ENCODE measurements around the gene SNRNP48.

SNRNP48 gene

DNA sequence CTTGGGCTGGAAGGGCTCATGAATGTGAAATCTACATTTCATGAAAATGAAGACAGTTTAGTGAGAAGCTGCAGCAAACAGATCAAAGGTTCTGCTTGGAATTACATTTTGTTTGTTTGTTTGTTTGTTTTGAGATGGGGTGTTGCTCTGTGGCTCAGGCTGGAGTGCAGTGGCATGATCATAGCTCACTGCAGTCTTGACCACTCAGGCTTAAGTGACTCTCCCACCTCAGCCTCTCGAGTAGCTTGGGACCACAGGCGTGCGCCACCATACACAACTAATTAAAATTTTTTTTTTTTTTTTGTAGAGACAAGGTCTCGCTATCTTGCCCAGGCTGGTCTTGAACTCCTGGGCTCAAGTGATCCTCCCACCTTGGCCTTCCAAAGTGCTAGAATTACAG is 42.7 kb upstream of the SNRNP48 start:
- H3K4me3 ChIP-seq (ENCODE audit: low read depth, low read length) = no peak overlapping the region
- no peak for DNase-seq (ENCODE audit: low read depth, low spot score)
- TF ChIP-seq CTCF (IDR thresholded peaks at IDR 0.05; ENCODE audit: low read depth, low read length) = no peak
- in situ Hi-C loops (cut with HindIII; ENCODE audit: low sequenced_read_pairs) = no loop called here

- in situ Hi-C loops (cut with HindIII; ENCODE audit: low sequenced_read_pairs) = no loop called here
- no peak for DNase-seq (ENCODE audit: low read depth, low spot score)
- H3K4me3 ChIP-seq (ENCODE audit: low read depth, low read length) = no peak overlapping the region
- no peak for TF ChIP-seq CTCF (IDR thresholded peaks at IDR 0.05; ENCODE audit: low read depth, low read length)
Observed at GRCh38 chr6:7550433-7550801, 39.6 kb upstream of the SNRNP48 start.

DNA sequence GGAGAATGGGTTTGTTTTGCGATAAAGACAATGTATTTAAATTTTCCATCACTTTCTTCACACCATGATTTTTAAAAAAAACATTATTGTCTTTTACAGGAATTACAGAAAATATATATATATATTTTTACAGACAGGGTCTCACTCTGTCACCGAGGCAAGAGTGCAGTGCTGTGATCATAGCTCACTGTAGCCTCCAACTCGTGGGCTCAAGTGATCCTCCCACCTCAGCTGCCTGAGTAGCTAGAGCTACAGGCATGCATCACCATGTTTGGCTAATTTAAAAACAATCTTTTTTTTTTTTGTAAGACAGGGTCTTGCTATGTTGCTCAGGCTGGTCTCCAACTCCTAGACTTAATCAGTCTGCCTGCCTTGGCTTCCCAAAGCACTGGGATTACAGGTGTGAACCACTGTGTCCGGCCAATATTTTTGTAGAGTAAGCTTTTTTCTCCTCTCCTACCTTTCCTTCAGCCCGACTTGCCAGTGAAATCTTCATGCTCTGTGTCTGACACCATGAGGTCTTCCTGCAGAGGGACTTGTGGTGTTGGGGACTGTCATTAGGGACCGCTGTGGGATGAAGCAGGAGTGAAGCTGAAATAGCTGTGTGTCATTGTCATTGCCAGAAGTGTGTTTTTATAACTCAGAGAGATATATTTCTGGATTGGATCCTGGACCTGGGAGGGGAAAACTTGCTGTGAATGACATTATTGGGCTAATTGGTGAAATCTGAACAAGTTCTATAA is 35.3 kb upstream of the SNRNP48 start:
- in situ Hi-C loops (cut with HindIII; ENCODE audit: low sequenced_read_pairs) = no loop called here
- no peak for DNase-seq (ENCODE audit: low read depth, low spot score)
- H3K4me3 ChIP-seq (ENCODE audit: low read depth, low read length) = no peak overlapping the region
- TF ChIP-seq CTCF (IDR thresholded peaks at IDR 0.05; ENCODE audit: low read depth, low read length) = no peak

DNA sequence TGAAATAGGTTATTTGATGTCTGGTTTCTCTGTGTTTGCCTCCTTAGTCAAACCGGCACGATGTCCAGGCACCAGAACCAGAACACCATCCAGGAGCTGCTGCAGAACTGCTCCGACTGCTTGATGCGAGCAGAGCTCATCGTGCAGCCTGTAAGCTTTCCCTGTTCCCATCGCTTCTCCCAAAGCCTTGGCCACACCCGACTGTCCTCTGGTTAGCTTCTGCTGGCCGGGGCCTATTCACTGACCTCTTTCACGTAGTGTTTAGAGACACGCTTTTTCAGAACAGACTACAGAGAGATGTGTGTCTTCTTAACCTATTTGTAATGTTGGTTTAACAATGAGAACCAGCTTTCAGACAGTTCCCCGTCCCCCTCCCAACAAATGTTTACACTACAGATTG is 34.3 kb upstream of the SNRNP48 start:
- no peak for DNase-seq (ENCODE audit: low read depth, low spot score)
- in situ Hi-C loops (cut with HindIII; ENCODE audit: low sequenced_read_pairs) = no loop called here
- no peak for TF ChIP-seq CTCF (IDR thresholded peaks at IDR 0.05; ENCODE audit: low read depth, low read length)
- no peak overlapping the region for H3K4me3 ChIP-seq (ENCODE audit: low read depth, low read length)

DNA sequence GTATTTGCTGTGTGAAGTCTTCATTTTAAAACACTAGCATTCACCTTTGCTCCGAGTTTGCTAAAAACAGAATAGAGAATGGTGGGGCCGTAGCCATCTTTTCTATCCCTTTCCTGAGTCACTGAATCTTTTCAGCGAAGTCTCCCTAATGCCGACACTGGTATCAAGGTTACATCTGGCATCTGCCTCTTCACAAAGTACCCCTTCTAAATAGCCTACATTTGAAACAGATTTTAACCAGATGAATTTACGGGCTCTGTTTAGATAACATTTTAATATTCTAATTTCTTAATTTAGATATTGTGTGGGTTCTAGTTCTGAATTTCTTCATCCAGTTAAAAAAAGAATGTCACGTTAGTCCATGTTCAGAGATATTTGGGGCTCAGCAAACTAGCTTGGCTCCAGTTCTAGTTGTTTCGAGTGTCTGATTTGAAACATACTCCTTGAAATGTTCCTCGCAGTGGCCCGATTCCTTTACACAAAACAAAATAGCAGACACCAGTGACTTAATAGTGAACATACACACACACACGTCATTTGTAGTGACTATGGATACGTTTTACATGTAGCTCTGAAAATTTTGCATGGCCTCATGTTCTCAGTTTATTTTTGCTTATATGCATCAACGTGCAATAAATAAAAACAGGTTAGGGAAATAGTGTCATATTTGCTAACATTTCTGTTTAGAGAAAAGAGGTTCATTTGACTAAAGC is 33.4 kb upstream of the SNRNP48 start:
- no peak for TF ChIP-seq CTCF (IDR thresholded peaks at IDR 0.05; ENCODE audit: low read depth, low read length)
- in situ Hi-C loops (cut with HindIII; ENCODE audit: low sequenced_read_pairs) = no loop called here
- no peak overlapping the region for H3K4me3 ChIP-seq (ENCODE audit: low read depth, low read length)
- DNase-seq (ENCODE audit: low read depth, low spot score) = no peak

GRCh38 chr6:7557652-7558051 is 32.3 kb upstream of the SNRNP48 start:
- H3K4me3 ChIP-seq (ENCODE audit: low read depth, low read length) = no peak overlapping the region
- TF ChIP-seq CTCF (IDR thresholded peaks at IDR 0.05; ENCODE audit: low read depth, low read length) = no peak
- in situ Hi-C loops (cut with HindIII; ENCODE audit: low sequenced_read_pairs) = no loop called here
- no peak for DNase-seq (ENCODE audit: low read depth, low spot score)

All from astrocyte of the spinal cord (primary cell).